ENCODE measurements around the gene PCOLCE2.

GRCh38 chr3:142884531-142884930 is 4.4 kb downstream of the PCOLCE2 start:
- TF ChIP-seq POLR2AphosphoS5 (IDR thresholded peaks at IDR 0.05; ENCODE audit: borderline replicate concordance, low read depth, low read length): no peak
- TF ChIP-seq EZH2 (IDR thresholded peaks at IDR 0.05): no peak

All from SK-N-MC (cell line).